Cerebellar nuclear complex (tissue), 1 donor: ENCODE results near the gene ZBTB46.
A peak's percentile ranks its signal among the peaks of the same experiment; 100 is the strongest.
"Not testable (repeated sequence)": the region's sequence is repeated elsewhere in the genome, so short reads cannot be mapped to it uniquely, and the experiment has no call there.

Experiments
- DNase-seq, 2 experiments: peaks; one replicate each; lab custom pipeline; 2025; lab: John Stamatoyannopoulos, UW

The ZBTB46 gene

GRCh38 chr20:63858393-63859165 is 27.5 kb upstream of the ZBTB46 start:
- no peak for DNase-seq

- no peak for DNase-seq
These were observed 26.8 kb upstream of the ZBTB46 start for GRCh38 chr20:63857764-63858392.

- DNase-seq: no peak
These were observed 25.0 kb upstream of the ZBTB46 start for GRCh38 chr20:63856098-63856511.

DNA sequence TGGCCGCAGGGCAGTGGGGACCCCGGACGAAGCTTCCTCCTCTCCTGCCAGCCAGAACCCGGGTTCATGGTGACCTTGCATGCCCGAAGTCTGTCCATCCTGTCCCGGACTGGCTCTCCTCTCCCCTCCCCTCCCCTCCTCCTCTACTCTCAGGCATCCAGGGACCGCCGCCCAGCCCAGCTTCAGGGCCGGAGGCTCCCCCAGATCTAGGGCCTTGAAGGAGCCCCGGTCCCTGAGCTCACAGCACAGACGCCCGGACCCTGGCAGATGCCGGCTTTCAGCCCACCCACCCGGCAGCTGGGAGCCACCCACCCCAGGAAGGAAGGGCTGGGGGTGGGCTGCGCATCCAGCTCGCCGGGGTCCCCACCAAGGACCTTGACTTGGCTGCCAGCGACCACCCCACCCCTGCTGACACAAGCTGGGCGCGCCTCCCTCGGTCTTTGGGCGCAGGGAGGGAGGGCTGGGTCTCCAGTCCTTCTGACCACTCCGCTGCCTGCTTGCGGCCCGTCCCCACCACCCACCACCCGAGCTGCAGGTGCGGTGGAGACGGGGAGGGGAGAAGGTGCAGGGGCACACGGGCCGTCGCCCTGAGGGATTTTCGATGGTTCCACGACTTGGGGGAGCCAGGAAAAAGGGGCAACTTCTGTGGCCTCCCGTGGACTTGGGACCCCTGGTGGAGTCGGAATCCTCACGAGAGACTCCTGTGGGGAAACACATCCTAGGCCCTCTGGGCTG is 24.5 kb upstream of the ZBTB46 start:
- no peak for DNase-seq

GRCh38 chr20:63854766-63855362 is 23.8 kb upstream of the ZBTB46 start:
- DNase-seq: no peak

DNA sequence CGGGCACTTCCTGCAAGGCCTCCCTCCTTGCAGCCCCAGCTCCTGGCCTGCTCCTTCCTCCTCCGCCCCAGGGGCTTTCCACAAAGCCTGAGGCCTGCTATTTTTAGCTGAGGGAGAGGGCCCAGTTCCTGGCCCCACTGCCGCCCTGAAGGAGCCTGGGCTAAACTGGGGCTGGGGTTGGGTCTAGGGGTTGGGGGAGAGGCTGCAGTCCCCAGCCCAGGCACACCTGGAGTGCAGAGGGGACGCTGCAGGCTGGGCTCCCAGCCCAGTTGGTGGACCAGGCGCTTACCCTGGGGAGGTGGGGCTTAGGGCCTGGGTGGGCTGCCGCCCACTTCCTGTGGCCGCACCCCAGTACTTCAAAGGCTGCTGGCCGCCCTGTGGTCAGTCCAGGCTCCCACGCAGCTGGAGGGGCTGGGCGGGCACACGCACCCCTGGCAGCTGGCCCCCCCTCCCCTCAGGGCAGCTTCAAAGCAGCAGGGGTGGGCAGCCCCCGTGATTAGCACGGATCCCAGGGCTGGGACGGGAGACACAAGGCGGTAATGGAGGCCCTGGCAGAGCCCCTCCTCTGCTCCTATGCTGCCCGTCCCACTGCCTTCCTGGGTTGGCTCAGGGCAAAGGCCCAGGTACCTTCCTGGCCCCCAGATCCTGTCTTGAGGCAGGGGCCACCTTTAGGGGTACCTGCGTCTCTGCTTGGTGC is 23.2 kb upstream of the ZBTB46 start:
- no peak for DNase-seq

DNA sequence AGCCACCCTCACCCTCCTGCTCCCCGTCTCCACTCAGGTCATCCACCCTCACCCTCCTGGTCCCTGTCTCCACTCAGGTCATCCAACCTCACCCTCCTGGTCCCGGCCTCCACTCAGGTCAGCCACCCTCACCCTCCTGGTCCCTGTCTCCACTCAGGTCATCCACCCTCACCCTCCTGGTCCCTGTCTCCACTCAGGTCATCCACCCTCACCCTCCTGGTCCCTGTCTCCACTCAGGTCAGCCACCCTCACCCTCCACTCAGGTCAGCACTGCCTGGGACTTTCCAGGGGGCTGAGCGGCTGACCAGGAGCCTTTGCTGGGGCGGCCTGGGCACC is 22.6 kb upstream of the ZBTB46 start:
- not testable (repeated sequence) for DNase-seq

DNA sequence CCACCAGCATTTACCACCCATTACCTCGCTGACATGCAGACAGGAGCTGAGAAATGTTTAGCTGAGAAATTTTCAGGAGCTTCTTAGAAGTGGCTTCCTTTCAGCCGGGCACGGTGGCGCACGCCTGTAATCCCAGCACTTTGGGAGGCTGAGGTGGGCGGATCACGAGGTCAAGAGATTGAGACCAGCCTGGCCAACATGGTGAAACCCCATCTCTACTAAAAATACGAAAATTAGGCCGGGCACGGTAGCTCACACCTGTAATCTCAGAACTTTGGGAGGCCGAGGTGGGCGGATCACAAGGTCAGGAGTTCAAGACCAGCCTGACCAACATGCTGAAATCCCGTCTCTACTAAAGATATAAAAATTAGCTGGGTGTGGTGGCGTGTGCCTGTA is 20.5 kb upstream of the ZBTB46 start:
- DNase-seq: not testable (repeated sequence)

- DNase-seq: no peak
These were observed 19.9 kb upstream of the ZBTB46 start for GRCh38 chr20:63850689-63851547.

GRCh38 chr20:63848003-63848911 is 17.2 kb upstream of the ZBTB46 start:
- peak; percentile 54 to 79 for DNase-seq

DNA sequence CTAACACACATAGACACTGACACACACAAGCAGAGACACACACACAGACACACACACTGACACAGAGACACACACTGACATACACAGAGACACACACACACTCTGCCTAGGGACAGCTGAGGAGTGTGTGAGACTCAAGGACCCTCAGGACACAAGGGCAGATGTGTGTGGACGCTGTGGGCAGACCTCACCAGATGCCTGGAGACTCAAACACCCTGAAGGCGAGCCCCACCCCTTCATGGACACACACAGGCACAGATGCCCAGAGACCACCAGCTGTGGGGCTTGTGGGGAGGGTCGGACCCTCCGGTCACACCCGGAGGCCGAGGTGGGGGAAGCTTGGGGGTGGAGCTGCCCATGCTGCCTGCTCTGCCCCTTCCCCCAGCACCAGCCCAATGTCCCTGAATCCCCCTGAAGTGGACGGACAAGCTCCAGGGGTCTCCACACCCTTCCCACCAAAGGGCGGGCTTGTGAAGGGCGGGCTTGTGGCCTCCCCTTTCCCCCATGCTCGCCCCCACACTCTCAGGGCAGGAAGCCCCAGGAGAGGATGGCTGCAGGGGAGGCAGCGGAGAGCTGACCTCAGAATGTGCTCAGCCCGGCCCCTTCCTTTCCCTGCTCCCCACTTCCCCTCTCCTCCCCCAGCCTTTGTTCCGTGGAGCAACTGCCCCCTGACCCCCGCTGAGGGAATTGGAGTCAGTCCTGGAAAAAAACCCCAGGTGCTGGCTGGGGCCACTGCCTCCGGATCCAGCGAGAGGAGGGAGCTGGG is 16.4 kb upstream of the ZBTB46 start:
- no peak for DNase-seq

DNA sequence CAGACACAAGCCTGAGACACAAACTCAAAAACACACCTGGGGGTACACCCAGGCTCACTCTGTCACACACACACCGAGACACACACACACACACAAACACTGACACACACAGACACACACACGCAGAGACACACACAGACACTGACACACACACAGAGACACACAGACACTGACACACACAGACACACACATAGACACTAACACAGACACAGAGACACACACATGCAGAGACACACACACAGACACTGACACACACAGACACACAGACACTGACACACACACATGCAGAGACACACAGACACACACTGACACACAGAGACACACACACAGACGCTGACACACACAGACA is 15.8 kb upstream of the ZBTB46 start:
- DNase-seq: no peak

GRCh38 chr20:63846128-63846771 is 15.2 kb upstream of the ZBTB46 start:
- DNase-seq: peak in 1 of 2 experiments; percentile 51

- no peak for DNase-seq
These were observed 13.5 kb upstream of the ZBTB46 start for GRCh38 chr20:63844511-63844991.

DNA sequence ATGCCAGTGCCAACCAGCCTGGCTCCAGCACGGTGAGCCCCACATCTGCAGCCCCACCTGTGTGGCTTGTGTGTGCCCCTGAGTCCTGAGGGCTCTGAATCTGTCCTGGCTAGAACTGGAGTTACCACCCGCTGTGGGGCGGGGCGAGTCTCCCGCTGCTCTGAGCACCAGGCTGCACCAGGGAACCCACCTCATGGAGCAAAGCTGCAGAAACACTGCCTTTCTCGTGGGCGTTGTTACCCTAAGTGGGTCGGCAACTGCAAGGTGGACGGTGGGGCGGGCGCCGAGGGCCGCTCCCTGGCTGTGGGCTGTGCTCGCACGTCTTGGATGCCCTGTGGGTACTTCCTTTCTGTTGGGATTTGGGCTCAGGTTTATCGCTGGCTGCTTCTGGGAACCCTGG is 12.7 kb upstream of the ZBTB46 start:
- DNase-seq: no peak

DNA sequence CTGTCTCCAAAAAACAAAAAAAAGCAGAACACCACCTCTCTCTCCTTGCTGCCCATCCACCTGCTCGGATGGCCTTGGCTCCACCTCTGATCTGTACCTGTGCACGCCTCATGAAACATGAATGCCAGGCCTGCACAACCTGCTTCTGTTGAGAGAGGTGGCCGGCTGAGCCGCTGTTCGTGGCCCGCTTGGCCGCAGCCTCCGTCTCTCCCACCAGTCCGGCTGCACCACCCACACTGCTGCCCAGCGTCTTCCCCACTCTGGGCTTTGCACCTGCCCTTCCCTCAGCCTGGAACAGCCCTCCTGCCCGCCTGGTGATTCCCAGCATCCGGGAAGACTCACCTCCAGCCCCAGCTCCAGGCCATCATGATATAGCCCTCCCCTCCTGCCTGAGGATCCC is 12.2 kb upstream of the ZBTB46 start:
- DNase-seq: no peak

DNA sequence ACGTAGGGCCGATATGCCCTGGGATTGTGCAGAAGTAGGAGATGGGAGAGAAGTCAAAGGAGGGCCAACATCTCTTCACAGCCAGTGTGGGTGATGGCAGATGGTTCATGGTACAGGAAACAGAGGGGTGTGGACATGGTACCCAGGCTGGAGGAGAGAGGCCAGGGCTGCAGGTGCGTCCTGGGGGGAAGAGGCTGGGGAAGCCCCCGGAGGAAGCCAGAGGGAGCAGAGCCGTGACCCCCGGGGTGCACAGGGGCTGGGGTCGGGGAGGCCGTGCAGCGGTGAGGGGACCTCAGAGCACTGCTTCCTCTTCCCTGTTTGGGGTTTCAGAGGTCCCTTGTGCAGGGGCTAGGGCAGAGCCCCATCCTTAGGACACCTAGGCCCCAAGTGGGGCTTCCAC is 11.2 kb upstream of the ZBTB46 start:
- no peak for DNase-seq

GRCh38 chr20:63840405-63840828 is 9.4 kb upstream of the ZBTB46 start:
- no peak for DNase-seq

GRCh38 chr20:63839620-63840019 is 8.6 kb upstream of the ZBTB46 start:
- DNase-seq: no peak
